GM06990 (cell line): ENCODE data around the gene FHIT.

Experiments used
- DNase-seq: peaks from one replicate; pipeline ENCODE4 v3.0.0-alpha.2; 2011; ENCODE audit not compliant: insufficient read length; ENCODE audit errors: extremely low read depth
- H3K27me3 ChIP-seq: replicated peaks from 2 replicates; pipeline ENCODE4 v1.6.0; 2011; ENCODE audit warnings: low read length; ENCODE audit not compliant: control insufficient read depth, insufficient read depth
- H3K36me3 ChIP-seq: 2 replicates; pipeline ENCODE4 v1.5.1; 2011; ENCODE audit warnings: low read length; ENCODE audit not compliant: control insufficient read depth, insufficient read depth
- H3K4me3 ChIP-seq: replicated peaks from 2 replicates; pipeline ENCODE4 v1.5.1; 2011; ENCODE audit warnings: low read depth, mild to moderate bottlenecking, control low read depth, low read length
- TF ChIP-seq, protein P1 (sequence below): IDR thresholded peaks from 2 replicates; pipeline ENCODE4 v1.5.1; 2011; ENCODE audit warnings: low read length, control low read depth, mild to moderate bottlenecking, inconsistent platforms; ENCODE audit not compliant: insufficient read depth, poor library complexity, severe bottlenecking

Gene FHIT

GRCh38 chr3:59836531-59836930, 1414.7 kb downstream of the FHIT start:
- Histone ChIP-seq H3K27me3 (no peaks in the 10 kb centered on the region), H3K36me3 (no peaks in the 10 kb centered on the region), H3K4me3 (no peak overlapping the region)
- no peak for DNase-seq
- TF ChIP-seq, protein P1, sequence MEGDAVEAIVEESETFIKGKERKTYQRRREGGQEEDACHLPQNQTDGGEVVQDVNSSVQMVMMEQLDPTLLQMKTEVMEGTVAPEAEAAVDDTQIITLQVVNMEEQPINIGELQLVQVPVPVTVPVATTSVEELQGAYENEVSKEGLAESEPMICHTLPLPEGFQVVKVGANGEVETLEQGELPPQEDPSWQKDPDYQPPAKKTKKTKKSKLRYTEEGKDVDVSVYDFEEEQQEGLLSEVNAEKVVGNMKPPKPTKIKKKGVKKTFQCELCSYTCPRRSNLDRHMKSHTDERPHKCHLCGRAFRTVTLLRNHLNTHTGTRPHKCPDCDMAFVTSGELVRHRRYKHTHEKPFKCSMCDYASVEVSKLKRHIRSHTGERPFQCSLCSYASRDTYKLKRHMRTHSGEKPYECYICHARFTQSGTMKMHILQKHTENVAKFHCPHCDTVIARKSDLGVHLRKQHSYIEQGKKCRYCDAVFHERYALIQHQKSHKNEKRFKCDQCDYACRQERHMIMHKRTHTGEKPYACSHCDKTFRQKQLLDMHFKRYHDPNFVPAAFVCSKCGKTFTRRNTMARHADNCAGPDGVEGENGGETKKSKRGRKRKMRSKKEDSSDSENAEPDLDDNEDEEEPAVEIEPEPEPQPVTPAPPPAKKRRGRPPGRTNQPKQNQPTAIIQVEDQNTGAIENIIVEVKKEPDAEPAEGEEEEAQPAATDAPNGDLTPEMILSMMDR, result no peak

- H3K27me3 ChIP-seq, result no peaks in the 10 kb centered on the region
- TF ChIP-seq, protein P1, result no peak
- H3K4me3 ChIP-seq, result no peak overlapping the region
- no peak for DNase-seq
- H3K36me3 ChIP-seq, result no peaks in the 10 kb centered on the region
These were observed 1418.5 kb downstream of the FHIT start for GRCh38 chr3:59832702-59833101.

- TF ChIP-seq, protein P1, result no peak
These were observed 1419.0 kb downstream of the FHIT start for GRCh38 chr3:59832241-59832640.

DNA sequence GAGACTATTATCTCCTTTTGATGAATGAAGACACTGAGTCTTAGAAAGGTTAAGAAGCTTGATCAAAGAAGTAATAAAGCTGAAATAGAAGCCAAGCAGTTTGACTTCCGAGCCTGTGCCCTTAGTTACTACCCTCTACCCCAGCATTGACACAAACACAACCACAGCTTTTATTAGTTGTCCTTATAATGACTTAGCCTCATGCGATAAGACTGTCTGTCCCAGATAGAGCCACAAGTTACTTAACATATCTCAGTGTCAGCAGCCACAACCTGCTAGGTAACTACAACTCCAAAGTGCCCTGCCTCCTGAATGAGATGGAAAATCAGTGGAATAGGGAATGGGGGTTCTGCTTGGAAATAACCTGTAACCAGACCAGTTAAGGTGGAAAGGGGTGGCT, 1419.9 kb downstream of the FHIT start:
- no peak for DNase-seq
- TF ChIP-seq, protein P1, result no peak

More at GRCh38 chr3:59832241-59832640, 1419.0 kb downstream of the FHIT start:
- Histone ChIP-seq H3K36me3 (no peaks in the 10 kb centered on the region), H3K4me3 (no peak overlapping the region), H3K27me3 (no peaks in the 10 kb centered on the region)
- no peak for DNase-seq

GRCh38 chr3:59829527-59829926, 1421.7 kb downstream of the FHIT start:
- DNase-seq, result no peak
- Histone ChIP-seq H3K27me3 (no peaks in the 10 kb centered on the region), H3K36me3 (no peaks in the 10 kb centered on the region), H3K4me3 (no peak overlapping the region)
- TF ChIP-seq, protein P1, result no peak

More for the DNA sequence above, 1419.9 kb downstream of the FHIT start:
- H3K4me3 ChIP-seq, result no peak overlapping the region
- H3K36me3 ChIP-seq, result no peaks in the 10 kb centered on the region
- no peaks in the 10 kb centered on the region for H3K27me3 ChIP-seq

DNA sequence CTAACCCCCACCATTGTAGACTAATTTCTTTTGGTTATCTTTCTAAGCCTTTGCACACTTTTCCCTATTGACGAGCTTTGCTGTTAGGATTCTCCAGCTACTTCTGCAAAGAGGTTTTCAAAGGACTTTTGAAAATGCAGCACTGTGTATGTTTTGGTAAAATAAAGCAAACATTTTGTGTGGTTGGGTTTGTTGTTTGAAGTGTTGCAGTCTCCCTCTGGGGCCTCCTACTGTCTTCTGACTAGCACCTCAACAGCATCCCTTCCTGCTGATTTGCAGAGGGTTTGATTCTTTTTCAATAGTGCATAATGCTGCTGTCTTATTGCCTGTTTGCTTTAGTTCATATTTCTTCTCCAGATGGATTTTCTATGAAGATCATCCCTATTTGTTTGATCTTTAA, 1426.4 kb downstream of the FHIT start:
- TF ChIP-seq, protein P1, result no peak
- Histone ChIP-seq H3K4me3 (no peak overlapping the region), H3K36me3 (no peaks in the 10 kb centered on the region), H3K27me3 (no peaks in the 10 kb centered on the region)
- no peak for DNase-seq
